ENCODE measurements around the gene LUC7L2. TPM values are rescaled to one million over a fixed set of nuclear protein-coding genes. Genes with fewer than 3 reads are reported as not detected.

LUC7L2 gene
- total RNA-seq, 3 donors from 2014 or later (not counting 1 experiment from before 2014, with no cell fraction given), result 183 to 192 (median 186) TPM

DNA sequence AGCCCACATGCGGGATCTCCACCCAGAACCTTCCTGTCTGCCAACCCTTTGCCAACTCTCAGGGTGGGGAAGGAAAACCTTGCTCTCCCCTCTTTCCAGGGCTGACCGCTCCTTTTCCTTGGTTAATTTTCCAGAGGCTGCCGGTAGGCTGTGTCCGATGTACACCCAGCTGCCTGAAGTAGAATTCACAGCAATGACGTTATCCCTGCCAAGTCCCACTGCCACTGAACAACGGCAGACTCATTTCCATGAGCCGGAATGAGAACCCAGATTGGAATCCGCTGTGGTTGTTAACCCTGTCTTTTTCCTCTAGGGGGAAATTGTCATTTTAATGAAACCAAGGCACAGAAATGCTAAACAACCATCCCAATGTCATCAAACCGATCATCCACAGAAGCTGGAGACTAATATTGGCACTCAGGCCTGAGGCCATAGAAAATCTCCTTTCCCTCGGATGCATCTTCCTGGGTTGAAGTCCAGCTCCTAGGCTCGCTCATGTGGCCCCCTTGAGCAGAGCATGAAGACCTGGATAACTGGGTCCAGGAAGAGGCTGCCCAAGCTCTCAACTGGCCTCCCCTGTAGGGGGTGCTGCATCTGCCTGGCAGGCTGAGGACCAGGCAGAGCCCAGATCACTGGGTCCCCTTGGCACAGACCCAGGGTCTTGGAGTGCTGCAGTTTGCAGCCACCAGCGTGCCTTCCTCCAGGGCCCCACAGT lies 93.4 kb downstream of the LUC7L2 start:
- TF ChIP-seq, protein P1, sequence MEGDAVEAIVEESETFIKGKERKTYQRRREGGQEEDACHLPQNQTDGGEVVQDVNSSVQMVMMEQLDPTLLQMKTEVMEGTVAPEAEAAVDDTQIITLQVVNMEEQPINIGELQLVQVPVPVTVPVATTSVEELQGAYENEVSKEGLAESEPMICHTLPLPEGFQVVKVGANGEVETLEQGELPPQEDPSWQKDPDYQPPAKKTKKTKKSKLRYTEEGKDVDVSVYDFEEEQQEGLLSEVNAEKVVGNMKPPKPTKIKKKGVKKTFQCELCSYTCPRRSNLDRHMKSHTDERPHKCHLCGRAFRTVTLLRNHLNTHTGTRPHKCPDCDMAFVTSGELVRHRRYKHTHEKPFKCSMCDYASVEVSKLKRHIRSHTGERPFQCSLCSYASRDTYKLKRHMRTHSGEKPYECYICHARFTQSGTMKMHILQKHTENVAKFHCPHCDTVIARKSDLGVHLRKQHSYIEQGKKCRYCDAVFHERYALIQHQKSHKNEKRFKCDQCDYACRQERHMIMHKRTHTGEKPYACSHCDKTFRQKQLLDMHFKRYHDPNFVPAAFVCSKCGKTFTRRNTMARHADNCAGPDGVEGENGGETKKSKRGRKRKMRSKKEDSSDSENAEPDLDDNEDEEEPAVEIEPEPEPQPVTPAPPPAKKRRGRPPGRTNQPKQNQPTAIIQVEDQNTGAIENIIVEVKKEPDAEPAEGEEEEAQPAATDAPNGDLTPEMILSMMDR (IDR thresholded peaks at IDR 0.05), result no peak
- Histone ChIP-seq H3K27me3 (ENCODE audit: control insufficient read depth, insufficient read depth, low read length) (no peaks in the 10 kb centered on the region), H3K27ac (ENCODE audit: low read length) (no peak overlapping the region), H3K4me1 (ENCODE audit: control insufficient read depth, insufficient read depth, low read length) (no peaks in the 10 kb centered on the region), H3K36me3 (ENCODE audit: control insufficient read depth, insufficient read depth, low read length) (no peaks in the 10 kb centered on the region), H3K4me3 (ENCODE audit: low read length) (no peak overlapping the region), H3K9me3 (ENCODE audit: control insufficient read depth, insufficient read depth, low read length) (no peaks in the 10 kb centered on the region)
- no peak overlapping the region for H3K27ac Mint-ChIP-seq
- DNase-seq (no peak), ATAC-seq (no peak)
- 93% methylated on average over 12 of the region's 12 CpGs for WGBS (ENCODE audit: insufficient coverage)
- no peak overlapping the region for H3K4me3 Mint-ChIP-seq
- H3K36me3 Mint-ChIP-seq, result no peaks in the 10 kb centered on the region
- intact Hi-C loops (cut with micrococcal nuclease), result no loop called here
- H3K9me3 Mint-ChIP-seq, result no peaks in the 10 kb centered on the region
- no peaks in the 10 kb centered on the region for H3K27me3 Mint-ChIP-seq (ENCODE audit: low read depth in 2 of 2)
- H3K4me1 Mint-ChIP-seq, result no peaks in the 10 kb centered on the region

DNA sequence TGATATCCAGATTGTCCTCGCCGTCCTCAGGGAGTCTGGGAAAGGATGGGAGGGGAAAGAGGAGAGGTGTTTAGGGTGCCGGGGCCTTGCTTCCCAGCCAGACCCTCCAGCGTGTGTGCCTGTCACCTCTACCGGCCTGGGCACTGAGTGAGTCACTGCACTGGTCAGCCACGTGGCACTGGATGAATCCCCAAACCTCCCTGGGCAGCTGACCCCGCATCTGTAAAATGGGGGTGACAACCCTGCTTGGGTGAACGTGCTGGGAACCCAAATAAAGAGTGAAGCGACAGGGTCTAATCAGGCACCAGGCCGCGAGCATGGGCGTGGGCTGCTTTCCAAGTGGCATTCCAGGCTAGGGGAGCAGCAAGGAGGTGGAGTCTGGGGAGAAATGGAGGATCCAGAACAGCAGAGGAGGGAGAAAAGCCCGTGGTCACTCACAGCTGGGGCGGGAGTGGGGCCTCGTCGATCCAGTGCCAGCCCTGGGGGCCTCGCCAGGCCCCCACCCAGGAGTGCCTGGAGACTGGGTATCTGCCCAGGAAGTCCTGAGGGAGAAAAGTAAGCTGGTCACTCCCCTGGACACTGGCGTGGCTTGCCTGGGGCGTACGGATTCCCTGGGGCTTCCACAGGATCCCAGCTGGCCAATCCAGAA lies 94.1 kb downstream of the LUC7L2 start:
- no peaks in the 10 kb centered on the region for H3K9me3 ChIP-seq (ENCODE audit: control insufficient read depth, insufficient read depth, low read length)
- H3K36me3 ChIP-seq (ENCODE audit: control insufficient read depth, insufficient read depth, low read length), result no peaks in the 10 kb centered on the region
- no peaks in the 10 kb centered on the region for H3K27me3 ChIP-seq (ENCODE audit: control insufficient read depth, insufficient read depth, low read length)
- Mint-ChIP-seq H3K4me3 (no peak overlapping the region), H3K4me1 (no peaks in the 10 kb centered on the region), H3K27ac (no peak overlapping the region), H3K27me3 (ENCODE audit: low read depth in 2 of 2) (peaks cover 0 to 2% of the 10 kb centered on the region in 2 donors), H3K36me3 (no peaks in the 10 kb centered on the region), H3K9me3 (no peaks in the 10 kb centered on the region)
- ATAC-seq (no peak), DNase-seq (no peak)
- H3K27ac ChIP-seq (ENCODE audit: low read length), result no peak overlapping the region
- no peak overlapping the region for H3K4me3 ChIP-seq (ENCODE audit: low read length)
- intact Hi-C loops (cut with micrococcal nuclease), result no loop called here
- no peaks in the 10 kb centered on the region for H3K4me1 ChIP-seq (ENCODE audit: control insufficient read depth, insufficient read depth, low read length)
- WGBS (ENCODE audit: insufficient coverage), result 93% methylated on average over 20 of the region's 20 CpGs
- TF ChIP-seq, protein P1 (IDR thresholded peaks at IDR 0.05), result no peak

DNA sequence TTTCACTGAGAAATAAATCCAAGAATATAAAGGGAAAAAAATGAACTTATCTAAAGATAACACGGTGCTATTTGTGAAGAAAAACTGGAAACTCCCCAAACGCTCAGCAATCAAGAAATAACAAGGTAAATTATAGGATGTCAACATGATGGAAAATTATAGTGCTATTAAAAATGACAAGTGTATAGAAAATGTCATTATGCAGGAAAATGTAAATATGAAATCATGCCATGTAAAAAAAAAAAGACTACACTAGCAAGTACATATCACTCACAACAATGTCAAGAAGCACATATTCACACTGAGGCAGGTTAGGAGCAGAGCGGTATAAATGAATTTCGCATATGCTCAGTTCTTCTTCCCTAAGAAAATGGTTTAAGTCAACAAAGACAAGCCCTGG lies 96.1 kb downstream of the LUC7L2 start:
- ATAC-seq (no peak), DNase-seq (no peak)
- Histone ChIP-seq H3K4me1 (ENCODE audit: control insufficient read depth, insufficient read depth, low read length) (no peaks in the 10 kb centered on the region), H3K36me3 (ENCODE audit: control insufficient read depth, insufficient read depth, low read length) (no peaks in the 10 kb centered on the region), H3K9me3 (ENCODE audit: control insufficient read depth, insufficient read depth, low read length) (no peaks in the 10 kb centered on the region), H3K27me3 (ENCODE audit: control insufficient read depth, insufficient read depth, low read length) (no peaks in the 10 kb centered on the region), H3K27ac (ENCODE audit: low read length) (no peak overlapping the region), H3K4me3 (ENCODE audit: low read length) (no peak overlapping the region)
- Mint-ChIP-seq H3K4me1 (no peaks in the 10 kb centered on the region), H3K36me3 (no peaks in the 10 kb centered on the region), H3K27me3 (ENCODE audit: low read depth in 2 of 2) (peaks cover 0 to 2% of the 10 kb centered on the region in 2 donors), H3K27ac (no peak overlapping the region), H3K4me3 (no peak overlapping the region), H3K9me3 (no peaks in the 10 kb centered on the region)
- TF ChIP-seq, protein P1 (IDR thresholded peaks at IDR 0.05), result no peak
- intact Hi-C loops (cut with micrococcal nuclease), result no loop called here
- 94% methylated on average over 2 of the region's 4 CpGs for WGBS (ENCODE audit: insufficient coverage)
